HepG2 (cell line): ENCODE results near the gene GNRH2.

ENCODE experiments used
- BCL6 ChIP-seq: IDR thresholded peaks from 2 replicates; pipeline ENCODE4 v1.6.1; 2016; ENCODE audit warnings: missing genetic modification reagents, missing compliant biosample characterization
- CAMTA2 ChIP-seq: sonication (generic); formaldehyde crosslinking; IDR thresholded peaks from 2 replicates; pipeline ENCODE4 v1.4.0; 2020; ENCODE audit warnings: mild to moderate bottlenecking, missing genetic modification reagents, borderline replicate concordance
- CBX2 ChIP-seq, 2 experiments: fragments of 200-600 bp in 1 of 2; sonication (generic); formaldehyde crosslinking in 1 of 2; IDR thresholded peaks; 2 replicates each; pipeline versions ENCODE4 v1.7.0 to v1.8.1; 2018 to 2022; ENCODE audit warnings: low read depth in 2 of 2, low read length in 1 of 2, mild to moderate bottlenecking in 1 of 2, missing genetic modification reagents in 1 of 2
- KLF6 ChIP-seq: IDR thresholded peaks from 2 replicates; pipeline ENCODE4 v1.8.0; 2016; ENCODE audit warnings: missing biosample characterization, missing genetic modification reagents
- PRPF4 ChIP-seq: fragments of 200-400 bp; formaldehyde crosslinking; IDR thresholded peaks from 2 replicates; pipeline ENCODE4 v1.6.1; 2016; ENCODE audit warnings: low read length, low read depth; ENCODE audit not compliant: poor library complexity, severe bottlenecking
- SALL2 ChIP-seq: sonication (generic); formaldehyde crosslinking; IDR thresholded peaks from 2 replicates; pipeline ENCODE4 v1.8.1; 2023; ENCODE audit warnings: mild to moderate bottlenecking, missing genetic modification reagents, inconsistent platforms
- SIN3A ChIP-seq: IDR thresholded peaks from 2 replicates; pipeline ENCODE4 v1.6.1; 2011; ENCODE audit warnings: low read depth, mild to moderate bottlenecking, control low read depth, low read length, borderline replicate concordance
- STAT5B ChIP-seq: sonication (generic); formaldehyde crosslinking; IDR thresholded peaks from 2 replicates; pipeline ENCODE4 v1.4.0; 2020; ENCODE audit warnings: missing genetic modification reagents
- SUZ12 ChIP-seq: fragments of 150-350 bp; IDR thresholded peaks from 2 replicates; pipeline ENCODE4 v1.6.1; 2014; ENCODE audit warnings: low read depth, low read length
- TARDBP ChIP-seq: sonication (generic); formaldehyde crosslinking; IDR thresholded peaks from 2 replicates; pipeline ENCODE4 v1.8.0; 2022; ENCODE audit warnings: mild to moderate bottlenecking, missing genetic modification reagents
- TF ChIP-seq, protein P1 (sequence below): sonication (generic); formaldehyde crosslinking; IDR thresholded peaks from 2 replicates; pipeline ENCODE4 v1.9.0; 2021; ENCODE audit warnings: missing genetic modification reagents, borderline replicate concordance
- TF ChIP-seq, protein P2 (sequence below): sonication (generic); formaldehyde crosslinking; IDR thresholded peaks from 2 replicates; pipeline ENCODE4 v1.4.0; 2020; ENCODE audit warnings: missing genetic modification reagents
- TF ChIP-seq, protein P3 (sequence below): sonication (generic); formaldehyde crosslinking; IDR thresholded peaks from 2 replicates; pipeline ENCODE4 v1.4.0; 2020; ENCODE audit warnings: missing genetic modification reagents; ENCODE audit errors: not compliant biosample characterization

DNA sequence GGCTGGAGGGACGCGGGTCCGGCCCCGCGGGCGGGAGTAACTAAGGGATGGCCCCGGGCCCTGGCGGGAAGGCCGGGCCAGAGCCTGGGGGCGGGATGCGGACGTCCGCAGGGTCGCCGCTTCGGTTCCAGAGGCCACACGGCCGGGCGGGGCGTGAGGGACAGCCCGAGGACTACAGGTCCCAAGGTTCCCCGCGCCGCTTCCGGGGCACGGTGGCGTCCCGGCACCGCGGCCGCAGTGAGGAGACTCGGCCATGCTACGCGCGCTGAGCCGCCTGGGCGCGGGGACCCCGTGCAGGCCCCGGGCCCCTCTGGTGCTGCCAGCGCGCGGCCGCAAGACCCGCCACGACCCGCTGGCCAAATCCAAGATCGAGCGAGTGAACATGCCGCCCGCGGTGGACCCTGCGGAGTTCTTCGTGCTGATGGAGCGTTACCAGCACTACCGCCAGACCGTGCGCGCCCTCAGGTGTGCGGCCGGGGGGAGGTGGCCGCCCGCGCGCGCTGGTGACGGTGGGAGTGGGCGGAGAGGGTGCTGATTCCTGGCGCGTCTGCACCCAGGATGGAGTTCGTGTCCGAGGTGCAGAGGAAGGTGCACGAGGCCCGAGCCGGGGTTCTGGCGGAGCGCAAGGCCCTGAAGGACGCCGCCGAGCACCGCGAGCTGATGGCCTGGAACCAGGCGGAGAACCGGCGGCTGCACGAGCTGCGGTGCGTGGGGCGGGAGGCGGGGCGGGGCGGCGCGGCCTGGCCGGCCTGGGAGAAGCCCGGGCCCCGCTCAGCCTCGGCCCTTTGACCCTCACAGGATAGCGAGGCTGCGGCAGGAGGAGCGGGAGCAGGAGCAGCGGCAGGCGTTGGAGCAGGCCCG lies 2.6 kb downstream of the GNRH2 start, which contains the start of gene MRPS26:
- TF ChIP-seq CBX2 (IDR thresholded peaks at IDR 0.05; ENCODE audit: low read depth, low read length), result no peak
- TF ChIP-seq CBX2 (CRISPR knock-in tag; IDR thresholded peaks at IDR 0.05; ENCODE audit: low read depth), result 0 out of 2 replicates have a peak, but pooled peaks have one; percentile 35
- peak; percentile 45; the same call in 1 of the 2 replicates for TF ChIP-seq BCL6 (CRISPR knock-in tag)
- TF ChIP-seq, protein P1, sequence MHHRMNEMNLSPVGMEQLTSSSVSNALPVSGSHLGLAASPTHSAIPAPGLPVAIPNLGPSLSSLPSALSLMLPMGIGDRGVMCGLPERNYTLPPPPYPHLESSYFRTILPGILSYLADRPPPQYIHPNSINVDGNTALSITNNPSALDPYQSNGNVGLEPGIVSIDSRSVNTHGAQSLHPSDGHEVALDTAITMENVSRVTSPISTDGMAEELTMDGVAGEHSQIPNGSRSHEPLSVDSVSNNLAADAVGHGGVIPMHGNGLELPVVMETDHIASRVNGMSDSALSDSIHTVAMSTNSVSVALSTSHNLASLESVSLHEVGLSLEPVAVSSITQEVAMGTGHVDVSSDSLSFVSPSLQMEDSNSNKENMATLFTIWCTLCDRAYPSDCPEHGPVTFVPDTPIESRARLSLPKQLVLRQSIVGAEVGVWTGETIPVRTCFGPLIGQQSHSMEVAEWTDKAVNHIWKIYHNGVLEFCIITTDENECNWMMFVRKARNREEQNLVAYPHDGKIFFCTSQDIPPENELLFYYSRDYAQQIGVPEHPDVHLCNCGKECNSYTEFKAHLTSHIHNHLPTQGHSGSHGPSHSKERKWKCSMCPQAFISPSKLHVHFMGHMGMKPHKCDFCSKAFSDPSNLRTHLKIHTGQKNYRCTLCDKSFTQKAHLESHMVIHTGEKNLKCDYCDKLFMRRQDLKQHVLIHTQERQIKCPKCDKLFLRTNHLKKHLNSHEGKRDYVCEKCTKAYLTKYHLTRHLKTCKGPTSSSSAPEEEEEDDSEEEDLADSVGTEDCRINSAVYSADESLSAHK, result no peak
- no peak; the same call in 1 of the 2 replicates for TF ChIP-seq CAMTA2
- TF ChIP-seq, protein P2, sequence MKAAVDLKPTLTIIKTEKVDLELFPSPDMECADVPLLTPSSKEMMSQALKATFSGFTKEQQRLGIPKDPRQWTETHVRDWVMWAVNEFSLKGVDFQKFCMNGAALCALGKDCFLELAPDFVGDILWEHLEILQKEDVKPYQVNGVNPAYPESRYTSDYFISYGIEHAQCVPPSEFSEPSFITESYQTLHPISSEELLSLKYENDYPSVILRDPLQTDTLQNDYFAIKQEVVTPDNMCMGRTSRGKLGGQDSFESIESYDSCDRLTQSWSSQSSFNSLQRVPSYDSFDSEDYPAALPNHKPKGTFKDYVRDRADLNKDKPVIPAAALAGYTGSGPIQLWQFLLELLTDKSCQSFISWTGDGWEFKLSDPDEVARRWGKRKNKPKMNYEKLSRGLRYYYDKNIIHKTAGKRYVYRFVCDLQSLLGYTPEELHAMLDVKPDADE (CRISPR knock-in tag), result no peak; the same call in 1 of the 2 replicates
- peak; percentile 97 for TF ChIP-seq SALL2 (CRISPR knock-in tag)
- TF ChIP-seq TARDBP (CRISPR knock-in tag), result peak; percentile 95
- TF ChIP-seq SUZ12, result peak; percentile 76
- TF ChIP-seq SIN3A, result peak; percentile 87
- TF ChIP-seq KLF6 (CRISPR knock-in tag), result peak; percentile 91
- peak; percentile 85; the same call in 1 of the 2 replicates for TF ChIP-seq STAT5B
- TF ChIP-seq, protein P3, sequence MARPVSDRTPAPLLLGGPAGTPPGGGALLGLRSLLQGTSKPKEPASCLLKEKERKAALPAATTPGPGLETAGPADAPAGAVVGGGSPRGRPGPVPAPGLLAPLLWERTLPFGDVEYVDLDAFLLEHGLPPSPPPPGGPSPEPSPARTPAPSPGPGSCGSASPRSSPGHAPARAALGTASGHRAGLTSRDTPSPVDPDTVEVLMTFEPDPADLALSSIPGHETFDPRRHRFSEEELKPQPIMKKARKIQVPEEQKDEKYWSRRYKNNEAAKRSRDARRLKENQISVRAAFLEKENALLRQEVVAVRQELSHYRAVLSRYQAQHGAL, result peak; percentile 85
- no peak for TF ChIP-seq PRPF4
